ENCODE data around the gene ADSS1. TPM values are rescaled to one million over a fixed set of nuclear protein-coding genes. Genes with fewer than 3 reads are reported as not detected.
A peak's percentile ranks its signal among the peaks of the same experiment; 100 is the strongest.

Gene ADSS1
- total RNA-seq, 3 donors from 2014 or later = 6.9 to 13.0 (median 7.3) TPM

- no peak overlapping the region for H3K4me3 ChIP-seq
- H3K9me3 ChIP-seq = no peaks in the 10 kb centered on the region
- no peaks in the 10 kb centered on the region for H3K4me1 ChIP-seq
- TF ChIP-seq, protein P1, sequence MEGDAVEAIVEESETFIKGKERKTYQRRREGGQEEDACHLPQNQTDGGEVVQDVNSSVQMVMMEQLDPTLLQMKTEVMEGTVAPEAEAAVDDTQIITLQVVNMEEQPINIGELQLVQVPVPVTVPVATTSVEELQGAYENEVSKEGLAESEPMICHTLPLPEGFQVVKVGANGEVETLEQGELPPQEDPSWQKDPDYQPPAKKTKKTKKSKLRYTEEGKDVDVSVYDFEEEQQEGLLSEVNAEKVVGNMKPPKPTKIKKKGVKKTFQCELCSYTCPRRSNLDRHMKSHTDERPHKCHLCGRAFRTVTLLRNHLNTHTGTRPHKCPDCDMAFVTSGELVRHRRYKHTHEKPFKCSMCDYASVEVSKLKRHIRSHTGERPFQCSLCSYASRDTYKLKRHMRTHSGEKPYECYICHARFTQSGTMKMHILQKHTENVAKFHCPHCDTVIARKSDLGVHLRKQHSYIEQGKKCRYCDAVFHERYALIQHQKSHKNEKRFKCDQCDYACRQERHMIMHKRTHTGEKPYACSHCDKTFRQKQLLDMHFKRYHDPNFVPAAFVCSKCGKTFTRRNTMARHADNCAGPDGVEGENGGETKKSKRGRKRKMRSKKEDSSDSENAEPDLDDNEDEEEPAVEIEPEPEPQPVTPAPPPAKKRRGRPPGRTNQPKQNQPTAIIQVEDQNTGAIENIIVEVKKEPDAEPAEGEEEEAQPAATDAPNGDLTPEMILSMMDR (IDR thresholded peaks at IDR 0.05) = no peak
- no peak for TF ChIP-seq POLR2AphosphoS5 (IDR thresholded peaks at IDR 0.05)
- no peak for DNase-seq (ENCODE audit: low spot score in 2 of 2)
- intact Hi-C loops (cut with DNase I; ENCODE audit: low total_unique reads) = loop anchor here (10.0 kb wide), 1 partner anchor 52 kb away; no protein-coding TSS in a partner anchor
- H3K36me3 ChIP-seq = no peaks in the 10 kb centered on the region
- H3K27me3 ChIP-seq = no peaks in the 10 kb centered on the region
- no peak overlapping the region for H3K27ac ChIP-seq
These were observed 17.1 kb upstream of the ADSS1 start for GRCh38 chr14:104706733-104707607.

GRCh38 chr14:104707608-104708595, 16.1 kb upstream of the ADSS1 start:
- Histone ChIP-seq H3K27me3 (no peaks in the 10 kb centered on the region), H3K9me3 (no peaks in the 10 kb centered on the region), H3K4me1 (no peaks in the 10 kb centered on the region), H3K4me3 (no peak overlapping the region), H3K27ac (no peak overlapping the region), H3K36me3 (no peaks in the 10 kb centered on the region)
- TF ChIP-seq, protein P1 (IDR thresholded peaks at IDR 0.05) = no peak
- TF ChIP-seq POLR2AphosphoS5 (IDR thresholded peaks at IDR 0.05) (no peak), POLR2A (IDR thresholded peaks at IDR 0.05) (no peak)
- intact Hi-C loops (cut with DNase I; ENCODE audit: low total_unique reads) = loop anchor here (10.0 kb wide), 1 partner anchor 53 kb away; no protein-coding TSS in a partner anchor
- no peak for DNase-seq (ENCODE audit: low spot score in 2 of 2)

GRCh38 chr14:104708606-104709268, 15.3 kb upstream of the ADSS1 start:
- Histone ChIP-seq H3K4me1 (no peaks in the 10 kb centered on the region), H3K27me3 (no peaks in the 10 kb centered on the region), H3K4me3 (no peak overlapping the region), H3K36me3 (no peaks in the 10 kb centered on the region), H3K9me3 (no peaks in the 10 kb centered on the region), H3K27ac (no peak overlapping the region)
- TF ChIP-seq POLR2AphosphoS5 (IDR thresholded peaks at IDR 0.05) = no peak
- TF ChIP-seq, protein P1 (IDR thresholded peaks at IDR 0.05) = peak; percentile 94 to 97 (median 96)
- intact Hi-C loops (cut with DNase I; ENCODE audit: low total_unique reads) = loop anchor here (10.0 kb wide), 1 partner anchor 54 kb away; no protein-coding TSS in a partner anchor
- no peak for DNase-seq (ENCODE audit: low spot score in 2 of 2)

DNA sequence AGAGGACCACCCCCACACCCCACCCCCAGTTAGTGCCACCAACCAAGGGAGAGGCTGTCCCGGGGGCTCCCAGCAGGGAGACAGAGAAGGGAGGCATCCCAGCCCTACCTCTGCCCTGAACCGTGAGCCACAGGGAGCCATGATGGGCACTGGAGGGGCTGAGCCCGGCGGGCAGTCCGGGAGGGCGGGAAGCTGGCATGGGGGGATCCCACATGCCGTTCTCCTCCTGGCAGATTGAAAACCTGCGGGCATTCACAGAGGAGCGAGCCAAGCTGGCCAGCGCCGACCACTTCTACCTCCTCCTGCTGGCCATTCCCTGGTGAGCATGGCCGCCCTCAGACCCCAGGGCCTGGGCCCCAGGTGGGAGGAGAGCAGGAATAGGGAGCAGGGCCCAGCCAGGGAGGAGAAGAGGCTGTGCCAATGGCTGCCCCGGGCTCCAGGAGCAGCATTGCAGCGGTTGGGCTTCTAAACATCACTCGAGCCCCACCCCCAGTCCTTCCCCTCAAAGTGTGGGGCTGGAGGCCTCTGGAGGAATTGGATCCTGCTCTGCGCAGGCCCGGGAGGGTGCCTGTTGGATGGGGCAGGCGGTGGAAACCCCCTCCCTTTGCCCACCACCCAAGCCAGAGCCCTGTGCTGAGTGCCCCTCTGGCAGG, 14.5 kb upstream of the ADSS1 start:
- H3K4me3 ChIP-seq = no peak overlapping the region
- H3K4me1 ChIP-seq = no peaks in the 10 kb centered on the region
- no peaks in the 10 kb centered on the region for H3K36me3 ChIP-seq
- H3K27ac ChIP-seq = no peak overlapping the region
- H3K27me3 ChIP-seq = no peaks in the 10 kb centered on the region
- H3K9me3 ChIP-seq = no peaks in the 10 kb centered on the region
- TF ChIP-seq POLR2A (IDR thresholded peaks at IDR 0.05) = no peak
- TF ChIP-seq, protein P1 (IDR thresholded peaks at IDR 0.05) = no peak
- no peak for TF ChIP-seq POLR2AphosphoS5 (IDR thresholded peaks at IDR 0.05)
- intact Hi-C loops (cut with DNase I; ENCODE audit: low total_unique reads) = loop anchor here (10.0 kb wide), 1 partner anchor 55 kb away; no protein-coding TSS in a partner anchor
- no peak for DNase-seq (ENCODE audit: low spot score in 2 of 2)
